Ishikawa (cell line): ENCODE results near the gene GJD4.
A peak's percentile ranks its signal among the peaks of the same experiment; 100 is the strongest.

Experiments used
- CEBPB ChIP-seq: IDR thresholded peaks from 2 replicates; pipeline ENCODE4 v1.6.1; 2012
- CREB1 ChIP-seq: IDR thresholded peaks from 2 replicates; pipeline ENCODE4 v1.6.1; 2012; ENCODE audit warnings: low read depth
- EGR1 ChIP-seq: IDR thresholded peaks from 2 replicates; pipeline ENCODE4 v1.6.1; 2012
- EP300 ChIP-seq: IDR thresholded peaks from 2 replicates; pipeline ENCODE4 v1.6.1; 2012; ENCODE audit warnings: borderline replicate concordance
- FOXM1 ChIP-seq: IDR thresholded peaks from 2 replicates; pipeline ENCODE4 v1.6.1; 2012; ENCODE audit warnings: low read depth, borderline replicate concordance
- MAX ChIP-seq: IDR thresholded peaks from 2 replicates; pipeline ENCODE4 v1.6.1; 2012
- NFIC ChIP-seq: IDR thresholded peaks from 2 replicates; pipeline ENCODE4 v1.6.1; 2012
- RAD21 ChIP-seq: IDR thresholded peaks from 2 replicates; pipeline ENCODE4 v1.6.1; 2012; ENCODE audit warnings: low read depth
- REST ChIP-seq: IDR thresholded peaks from 2 replicates; pipeline ENCODE4 v1.6.1; 2012; ENCODE audit warnings: low read depth, mild to moderate bottlenecking
- TAF1 ChIP-seq: IDR thresholded peaks from 2 replicates; pipeline ENCODE4 v1.6.1; 2012; ENCODE audit warnings: low read depth, mild to moderate bottlenecking
- TCF12 ChIP-seq: IDR thresholded peaks from 2 replicates; pipeline ENCODE4 v1.6.1; 2012; ENCODE audit warnings: low read depth
- TEAD4 ChIP-seq: IDR thresholded peaks from 2 replicates; pipeline ENCODE4 v1.6.1; 2012
- USF1 ChIP-seq: IDR thresholded peaks from 2 replicates; pipeline ENCODE4 v1.6.1; 2012
- YY1 ChIP-seq: IDR thresholded peaks from 2 replicates; pipeline ENCODE4 v1.6.1; 2012; ENCODE audit warnings: low read depth
- ZBTB7A ChIP-seq: IDR thresholded peaks from 2 replicates; pipeline ENCODE4 v1.6.1; 2012; ENCODE audit warnings: low read depth

Gene GJD4

GRCh38 chr10:35632027-35632426 is 26.9 kb downstream of the GJD4 start:
- no peak for TF ChIP-seq FOXM1
- TF ChIP-seq EP300: no peak
- TF ChIP-seq NFIC: no peak
- TF ChIP-seq TCF12: no peak
- no peak for TF ChIP-seq CREB1
- TF ChIP-seq EGR1: no peak
- no peak for TF ChIP-seq YY1
- TF ChIP-seq ZBTB7A: no peak
- no peak for TF ChIP-seq CEBPB

GRCh38 chr10:35633006-35633980 is 28.2 kb downstream of the GJD4 start:
- TF ChIP-seq EGR1: no peak
- no peak for TF ChIP-seq CREB1
- TF ChIP-seq NFIC: no peak
- no peak for TF ChIP-seq USF1
- no peak for TF ChIP-seq FOXM1
- TF ChIP-seq ZBTB7A: no peak
- TF ChIP-seq CEBPB: no peak

- TF ChIP-seq NFIC: no peak
- peak; percentile 95 for TF ChIP-seq RAD21
These were observed 30.4 kb downstream of the GJD4 start for GRCh38 chr10:35635576-35635975.

GRCh38 chr10:35636956-35637355 is 31.8 kb downstream of the GJD4 start:
- no peak for TF ChIP-seq RAD21
- no peak for TF ChIP-seq EP300
- no peak for TF ChIP-seq FOXM1
- no peak for TF ChIP-seq REST
- TF ChIP-seq CREB1: no peak
- no peak for TF ChIP-seq YY1
- no peak for TF ChIP-seq CEBPB
- no peak for TF ChIP-seq USF1
- TF ChIP-seq NFIC: no peak
- no peak for TF ChIP-seq TAF1
- no peak for TF ChIP-seq TEAD4
- TF ChIP-seq ZBTB7A: no peak
- no peak for TF ChIP-seq MAX

- TF ChIP-seq RAD21: no peak
- no peak for TF ChIP-seq CEBPB
- TF ChIP-seq ZBTB7A: no peak
- TF ChIP-seq USF1: no peak
- no peak for TF ChIP-seq MAX
- no peak for TF ChIP-seq EGR1
- TF ChIP-seq TEAD4: no peak
- TF ChIP-seq EP300: no peak
- TF ChIP-seq REST: no peak
- no peak for TF ChIP-seq FOXM1
- no peak for TF ChIP-seq TAF1
- no peak for TF ChIP-seq YY1
These were observed 32.3 kb downstream of the GJD4 start for GRCh38 chr10:35637462-35637861.

GRCh38 chr10:35638101-35638500 is 33.0 kb downstream of the GJD4 start:
- TF ChIP-seq ZBTB7A (no peak), REST (no peak), TCF12 (no peak), TAF1 (no peak), RAD21 (no peak), EGR1 (no peak), CREB1 (no peak), MAX (no peak), FOXM1 (no peak), YY1 (no peak)
